Activated T-cell treated with anti-CD3 and anti-CD28 coated beads for 48 hours (primary cell): ENCODE measurements around the gene VWA5B2.

Source experiments
- DNase-seq: peaks from one replicate; pipeline ENCODE4 v3.0.0-alpha.2; 2020; ENCODE audit warnings: low read depth

VWA5B2 gene

GRCh38 chr3:184229394-184230080 is at the start of gene VWA5B2:
Gene VWA5B2 (plus strand): TSS chr3:184229585. CDS start chr3:184230529, 944 bp downstream.
- peak; percentile 75 for DNase-seq

- no peak for DNase-seq
Measured at GRCh38 chr3:184180165-184180564, 49.2 kb upstream of the VWA5B2 start.

- DNase-seq = no peak
Measured at GRCh38 chr3:184181596-184181995, 47.8 kb upstream of the VWA5B2 start.

- no peak for DNase-seq
Measured at GRCh38 chr3:184183679-184184078, 45.7 kb upstream of the VWA5B2 start.

GRCh38 chr3:184184546-184185230 is 44.7 kb upstream of the VWA5B2 start:
- DNase-seq = no peak

- DNase-seq = peak; percentile 100
Measured at GRCh38 chr3:184185461-184186183, 43.8 kb upstream of the VWA5B2 start.

GRCh38 chr3:184186184-184186901 is 43.0 kb upstream of the VWA5B2 start, which contains the start of gene ABCF3:
Gene ABCF3 (plus strand): TSS chr3:184186199. CDS start chr3:184186208, 9 bp downstream.
- no peak for DNase-seq

GRCh38 chr3:184186902-184187207 is 42.5 kb upstream of the VWA5B2 start:
- no peak for DNase-seq

GRCh38 chr3:184188080-184188479 is 41.3 kb upstream of the VWA5B2 start:
- no peak for DNase-seq

GRCh38 chr3:184189421-184189820 is 40.0 kb upstream of the VWA5B2 start:
- DNase-seq = no peak

GRCh38 chr3:184192889-184193288 is 36.5 kb upstream of the VWA5B2 start:
- DNase-seq = no peak

- no peak for DNase-seq
Measured at GRCh38 chr3:184193991-184194539, 35.3 kb upstream of the VWA5B2 start.

GRCh38 chr3:184196536-184196935 is 32.8 kb upstream of the VWA5B2 start:
- no peak for DNase-seq

- DNase-seq = no peak
Measured at GRCh38 chr3:184198509-184198908, 30.9 kb upstream of the VWA5B2 start.

- no peak for DNase-seq
Measured at GRCh38 chr3:184200825-184201224, 28.6 kb upstream of the VWA5B2 start.

- DNase-seq = no peak
Measured at GRCh38 chr3:184203526-184203925, 25.9 kb upstream of the VWA5B2 start.

GRCh38 chr3:184209146-184209923 is 20.1 kb upstream of the VWA5B2 start:
- DNase-seq = no peak

GRCh38 chr3:184211297-184211696 is 18.1 kb upstream of the VWA5B2 start:
- DNase-seq = no peak

- no peak for DNase-seq
Measured at GRCh38 chr3:184211718-184212117, 17.7 kb upstream of the VWA5B2 start.

- no peak for DNase-seq
Measured at GRCh38 chr3:184218814-184219213, 10.6 kb upstream of the VWA5B2 start.

GRCh38 chr3:184222521-184222920 is 6.9 kb upstream of the VWA5B2 start:
- no peak for DNase-seq
